Tibial nerve (tissue), 4 donors: Measurements from ENCODE around the gene FBXW7.

Source experiments
- EP300 ChIP-seq, 2 donors: sonication (generic); formaldehyde crosslinking; IDR thresholded peaks; one replicate each; pipeline ENCODE4 v1.6.1; 2017; ENCODE audit warnings: antibody characterized with exemption in 2 of 2, mild to moderate bottlenecking in 1 of 2
- POLR2A ChIP-seq, 2 donors: fragments of 450-650 bp; IDR thresholded peaks; one replicate each; pipeline ENCODE4 v1.6.1; 2017; ENCODE audit warnings: antibody characterized with exemption in 2 of 2, mild to moderate bottlenecking in 2 of 2, moderate library complexity in 2 of 2
- TF ChIP-seq, protein P1 (sequence below), 5 experiments: fragments of 200-600 bp in 3 of 5; fragments of 450-650 bp in 2 of 5; sonication (generic) in 3 of 5; IDR thresholded peaks; one replicate each; pipeline ENCODE4 v1.5.1; 2016 to 2019; ENCODE audit warnings: antibody characterized with exemption in 5 of 5, mild to moderate bottlenecking in 3 of 5, moderate library complexity in 2 of 5

- TF ChIP-seq, protein P1, sequence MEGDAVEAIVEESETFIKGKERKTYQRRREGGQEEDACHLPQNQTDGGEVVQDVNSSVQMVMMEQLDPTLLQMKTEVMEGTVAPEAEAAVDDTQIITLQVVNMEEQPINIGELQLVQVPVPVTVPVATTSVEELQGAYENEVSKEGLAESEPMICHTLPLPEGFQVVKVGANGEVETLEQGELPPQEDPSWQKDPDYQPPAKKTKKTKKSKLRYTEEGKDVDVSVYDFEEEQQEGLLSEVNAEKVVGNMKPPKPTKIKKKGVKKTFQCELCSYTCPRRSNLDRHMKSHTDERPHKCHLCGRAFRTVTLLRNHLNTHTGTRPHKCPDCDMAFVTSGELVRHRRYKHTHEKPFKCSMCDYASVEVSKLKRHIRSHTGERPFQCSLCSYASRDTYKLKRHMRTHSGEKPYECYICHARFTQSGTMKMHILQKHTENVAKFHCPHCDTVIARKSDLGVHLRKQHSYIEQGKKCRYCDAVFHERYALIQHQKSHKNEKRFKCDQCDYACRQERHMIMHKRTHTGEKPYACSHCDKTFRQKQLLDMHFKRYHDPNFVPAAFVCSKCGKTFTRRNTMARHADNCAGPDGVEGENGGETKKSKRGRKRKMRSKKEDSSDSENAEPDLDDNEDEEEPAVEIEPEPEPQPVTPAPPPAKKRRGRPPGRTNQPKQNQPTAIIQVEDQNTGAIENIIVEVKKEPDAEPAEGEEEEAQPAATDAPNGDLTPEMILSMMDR (IDR thresholded peaks at IDR 0.05) = no peak
- TF ChIP-seq EP300 (IDR thresholded peaks at IDR 0.05) (no peak), POLR2A (IDR thresholded peaks at IDR 0.05) (no peak)
These were observed 193.6 kb downstream of the FBXW7 start for GRCh38 chr4:152342293-152342692.
